Epithelial cell of esophagus (primary cell): ENCODE results near the gene NOX4.
"Not testable (repeated sequence)": the region's sequence is repeated elsewhere in the genome, so short reads cannot be mapped to it uniquely, and the experiment has no call there.

Source experiments
- DNase-seq: peaks from one replicate; pipeline ENCODE4 v3.0.0; 2010; ENCODE audit warnings: low read depth
- H3K4me3 ChIP-seq: 2 replicates; pipeline ENCODE4 v1.5.1; 2011; ENCODE audit warnings: mild to moderate bottlenecking, low read length, control low read depth
- TF ChIP-seq, protein P1 (sequence below): IDR thresholded peaks from 2 replicates; pipeline ENCODE4 v1.5.1; 2011; ENCODE audit warnings: low read depth, mild to moderate bottlenecking, low read length, control low read depth, inconsistent platforms; ENCODE audit not compliant: insufficient read depth; ENCODE audit errors: missing control alignments

Gene NOX4

DNA sequence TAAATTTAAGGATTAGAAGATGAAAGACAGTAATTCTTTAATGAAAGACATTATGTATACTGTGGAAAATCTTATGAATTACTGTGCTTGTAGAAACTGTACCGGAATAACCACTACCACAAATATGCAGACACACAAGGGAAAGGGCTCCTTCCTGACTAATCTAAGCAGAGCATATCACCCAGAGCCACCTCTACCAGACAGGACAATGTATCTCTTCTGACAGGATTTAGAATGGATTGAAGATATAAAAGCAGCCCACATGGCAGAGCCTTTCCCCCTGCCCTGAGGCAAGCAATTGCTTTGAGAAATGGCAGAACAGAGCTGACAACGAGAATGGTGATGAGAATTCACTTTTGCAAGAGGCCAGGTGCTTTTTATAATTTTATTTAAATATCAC, 144.1 kb downstream of the NOX4 start:
- peak; percentile 5 for DNase-seq
- no peak overlapping the region for H3K4me3 ChIP-seq
- TF ChIP-seq, protein P1, sequence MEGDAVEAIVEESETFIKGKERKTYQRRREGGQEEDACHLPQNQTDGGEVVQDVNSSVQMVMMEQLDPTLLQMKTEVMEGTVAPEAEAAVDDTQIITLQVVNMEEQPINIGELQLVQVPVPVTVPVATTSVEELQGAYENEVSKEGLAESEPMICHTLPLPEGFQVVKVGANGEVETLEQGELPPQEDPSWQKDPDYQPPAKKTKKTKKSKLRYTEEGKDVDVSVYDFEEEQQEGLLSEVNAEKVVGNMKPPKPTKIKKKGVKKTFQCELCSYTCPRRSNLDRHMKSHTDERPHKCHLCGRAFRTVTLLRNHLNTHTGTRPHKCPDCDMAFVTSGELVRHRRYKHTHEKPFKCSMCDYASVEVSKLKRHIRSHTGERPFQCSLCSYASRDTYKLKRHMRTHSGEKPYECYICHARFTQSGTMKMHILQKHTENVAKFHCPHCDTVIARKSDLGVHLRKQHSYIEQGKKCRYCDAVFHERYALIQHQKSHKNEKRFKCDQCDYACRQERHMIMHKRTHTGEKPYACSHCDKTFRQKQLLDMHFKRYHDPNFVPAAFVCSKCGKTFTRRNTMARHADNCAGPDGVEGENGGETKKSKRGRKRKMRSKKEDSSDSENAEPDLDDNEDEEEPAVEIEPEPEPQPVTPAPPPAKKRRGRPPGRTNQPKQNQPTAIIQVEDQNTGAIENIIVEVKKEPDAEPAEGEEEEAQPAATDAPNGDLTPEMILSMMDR: no peak

DNA sequence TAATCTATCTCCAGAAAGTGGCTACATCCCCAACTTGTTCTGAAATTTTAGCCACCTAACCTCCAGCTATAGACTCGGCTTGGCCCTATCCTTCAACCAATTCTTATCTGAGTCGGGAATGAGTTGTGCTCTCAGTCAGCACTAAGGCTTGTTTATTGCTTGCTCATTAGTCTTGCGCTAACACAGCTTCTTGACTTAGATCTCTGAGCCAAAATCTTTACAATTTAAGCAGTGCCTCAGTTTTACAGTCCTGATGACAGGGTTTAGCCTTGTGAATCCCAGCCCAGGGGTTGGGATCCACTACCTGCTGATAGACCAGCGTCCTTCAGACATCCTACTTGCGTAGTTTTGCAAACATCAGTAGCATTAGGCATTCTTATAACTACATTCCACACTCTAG, 144.6 kb downstream of the NOX4 start:
- TF ChIP-seq, protein P1: no peak
- DNase-seq: no peak
- no peak overlapping the region for H3K4me3 ChIP-seq

DNA sequence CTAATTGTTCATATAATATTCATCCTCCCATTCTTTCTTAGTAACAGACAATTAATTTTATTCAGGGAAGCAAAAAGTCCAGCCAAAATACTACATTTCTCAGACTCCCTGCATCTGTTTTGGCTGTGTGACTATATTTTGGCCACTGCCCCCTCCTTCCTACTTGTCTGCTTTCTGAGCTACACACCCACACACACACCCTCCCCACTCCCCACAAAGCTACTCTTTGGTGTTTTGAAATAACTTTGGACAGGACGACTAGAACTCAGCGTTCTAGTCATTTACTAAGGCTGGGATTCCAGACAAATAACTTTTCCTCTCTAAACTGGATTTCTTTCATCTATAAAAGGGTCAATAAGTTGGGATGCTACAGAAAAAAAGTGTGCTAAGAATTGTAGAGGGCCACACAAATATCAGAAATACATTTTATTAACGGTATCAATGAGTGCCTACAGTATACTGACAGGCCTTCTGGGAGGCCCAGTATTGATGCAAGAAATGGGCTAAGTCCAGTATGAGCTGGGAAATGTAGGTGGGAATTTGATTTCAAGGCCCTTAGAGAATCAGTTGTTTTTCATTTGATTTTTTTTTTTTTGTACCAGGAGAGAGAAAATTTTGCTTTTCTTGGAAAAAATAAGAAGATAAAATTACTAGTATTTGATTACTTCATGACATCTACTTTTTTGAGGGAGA, 148.1 kb downstream of the NOX4 start:
- H3K4me3 ChIP-seq, DNase-seq: not testable (repeated sequence)

DNA sequence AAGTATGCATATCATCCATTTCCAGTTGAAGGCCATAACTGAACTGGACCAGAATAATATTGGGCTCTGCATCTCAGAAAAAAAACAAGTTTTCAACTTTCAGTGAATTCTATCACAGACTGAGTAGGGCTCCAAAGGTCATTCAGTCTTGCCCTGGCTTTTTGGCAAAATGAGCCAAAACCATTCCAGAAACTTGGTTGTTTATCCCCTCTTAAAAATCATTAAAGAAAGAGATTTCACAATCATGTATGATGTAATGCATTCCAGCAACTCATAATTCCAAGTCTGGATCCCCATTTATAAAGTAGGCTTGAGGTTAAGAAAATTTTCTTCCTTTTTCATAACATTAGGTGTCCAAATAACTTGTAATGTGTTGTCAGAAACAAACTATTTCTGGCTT, 150.7 kb downstream of the NOX4 start:
- peak; percentile 23 for DNase-seq
- H3K4me3 ChIP-seq: not testable (repeated sequence)

DNA sequence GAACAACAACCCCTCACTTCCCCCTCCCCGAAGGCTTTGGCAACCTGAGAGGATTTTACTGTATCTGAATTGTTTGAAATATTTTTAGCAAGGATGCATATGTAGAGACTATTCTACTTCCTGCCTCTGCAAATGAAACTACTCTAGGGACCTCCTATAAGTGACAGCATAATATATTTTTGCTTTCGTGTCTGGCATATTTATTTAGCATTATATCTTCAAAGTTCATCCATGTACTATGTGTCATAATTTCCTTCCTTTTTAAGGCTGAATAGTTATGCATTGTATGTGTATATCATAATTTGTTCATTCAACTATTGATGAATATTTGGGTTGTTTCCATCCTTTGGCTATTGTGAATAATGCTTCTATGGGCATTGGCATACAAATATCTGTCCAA, 153.1 kb downstream of the NOX4 start:
- H3K4me3 ChIP-seq, DNase-seq: not testable (repeated sequence)

DNA sequence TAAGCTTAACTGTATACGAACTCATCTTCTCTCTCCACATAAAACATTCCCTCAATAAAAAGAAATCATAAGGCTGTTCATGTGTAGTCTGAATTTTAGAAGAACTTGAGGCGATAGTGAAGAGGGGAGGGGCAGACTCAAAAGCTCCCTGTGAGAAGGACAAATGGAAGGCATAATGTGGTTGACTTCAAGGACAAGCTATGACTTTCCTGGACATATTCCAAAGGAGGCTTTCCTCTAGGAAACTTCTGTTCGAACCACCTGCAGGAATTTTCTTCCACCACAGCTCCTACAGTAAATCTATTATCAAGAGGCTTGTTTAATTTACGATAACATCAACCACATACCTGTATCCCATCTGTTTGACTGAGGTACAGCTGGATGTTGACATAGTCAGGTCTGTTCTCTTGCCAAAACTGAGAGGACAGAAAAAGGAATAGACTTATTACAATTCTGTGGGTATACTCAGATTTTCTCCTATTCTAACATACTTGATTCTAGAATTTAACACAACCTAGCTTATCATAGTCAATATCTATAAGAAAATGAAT, 154.0 kb downstream of the NOX4 start:
- not testable (repeated sequence) for H3K4me3 ChIP-seq, DNase-seq

DNA sequence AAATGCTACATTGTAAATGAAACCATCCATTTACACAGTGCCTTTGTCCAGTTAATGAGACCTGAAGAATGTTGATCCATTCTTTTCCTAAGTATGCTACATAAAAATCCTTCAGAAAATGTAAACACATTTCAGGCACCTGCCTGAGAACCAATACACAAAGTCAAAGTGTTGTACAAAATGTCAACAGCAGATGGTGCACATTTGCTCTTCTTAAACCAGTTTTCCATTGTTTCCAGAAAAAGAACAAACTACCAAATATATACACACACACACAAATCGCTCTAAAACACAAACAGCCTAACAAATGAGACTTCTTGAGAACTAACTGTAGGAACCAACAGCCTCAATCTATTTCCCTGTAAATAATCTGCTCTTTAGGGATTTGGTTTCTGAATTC, 157.5 kb downstream of the NOX4 start:
- not testable (repeated sequence) for H3K4me3 ChIP-seq
- TF ChIP-seq, protein P1: peak; percentile 47
- peak; percentile 46 for DNase-seq

DNA sequence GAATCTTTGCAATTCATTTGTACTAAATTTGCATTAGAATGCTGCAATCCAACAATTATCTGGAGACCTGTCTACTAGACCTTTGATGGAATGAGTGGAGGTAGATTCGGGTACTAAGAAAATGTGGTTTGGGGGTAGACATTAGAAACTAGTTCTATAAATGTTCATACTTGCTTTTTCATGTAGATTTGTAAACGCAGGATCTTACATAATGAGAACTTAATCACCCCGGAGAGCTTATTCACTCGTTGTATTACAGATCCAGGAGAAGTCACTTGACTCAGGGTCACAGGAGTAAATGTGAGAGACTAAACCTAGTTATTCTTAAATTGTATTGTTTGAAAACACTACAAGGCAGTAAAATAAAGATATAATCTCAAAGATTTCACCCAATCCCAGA, 159.2 kb downstream of the NOX4 start:
- H3K4me3 ChIP-seq: not testable (repeated sequence)
- DNase-seq: peak; percentile 66

DNA sequence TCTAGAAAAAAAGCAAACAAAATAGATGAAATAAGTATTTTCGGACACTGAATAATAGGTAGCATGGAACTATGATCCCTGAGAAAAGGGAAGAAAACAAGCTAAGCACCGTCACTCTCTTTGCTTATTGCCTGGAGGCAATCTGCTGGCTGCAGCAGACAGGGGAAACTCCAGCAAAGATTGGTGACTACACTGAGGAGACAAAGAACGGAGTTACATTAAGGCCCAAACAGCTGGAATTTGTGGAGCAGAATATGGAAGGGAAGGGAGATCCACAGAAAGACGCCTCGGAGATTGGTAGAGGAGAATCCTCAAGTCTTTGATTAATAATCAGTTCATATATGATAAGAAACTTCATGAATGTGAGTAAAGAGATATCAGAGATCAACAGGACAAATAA, 163.3 kb downstream of the NOX4 start:
- TF ChIP-seq, protein P1: no peak
- peak; percentile 75 for DNase-seq
- H3K4me3 ChIP-seq: no peak overlapping the region

DNA sequence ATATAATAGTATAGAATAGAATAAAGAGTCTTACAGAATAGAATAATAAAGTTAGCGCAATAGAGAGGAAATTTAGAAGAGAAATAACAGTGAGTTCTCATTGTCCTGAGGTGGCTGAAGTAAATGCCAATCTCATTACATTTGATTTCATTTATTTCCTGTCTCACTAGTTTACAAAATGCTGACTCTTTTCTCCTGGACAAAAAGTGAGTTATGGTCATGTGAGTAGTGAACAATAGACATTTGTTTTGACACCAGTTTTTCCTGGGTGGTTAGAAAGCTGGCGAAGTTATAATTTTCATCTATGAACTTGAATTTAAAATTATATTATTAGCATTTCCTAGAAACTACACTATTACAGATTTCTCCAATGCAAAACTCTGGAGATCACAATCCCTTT, 169.8 kb downstream of the NOX4 start:
- H3K4me3 ChIP-seq: no peak overlapping the region
- TF ChIP-seq, protein P1: no peak
- DNase-seq: peak; percentile 55

DNA sequence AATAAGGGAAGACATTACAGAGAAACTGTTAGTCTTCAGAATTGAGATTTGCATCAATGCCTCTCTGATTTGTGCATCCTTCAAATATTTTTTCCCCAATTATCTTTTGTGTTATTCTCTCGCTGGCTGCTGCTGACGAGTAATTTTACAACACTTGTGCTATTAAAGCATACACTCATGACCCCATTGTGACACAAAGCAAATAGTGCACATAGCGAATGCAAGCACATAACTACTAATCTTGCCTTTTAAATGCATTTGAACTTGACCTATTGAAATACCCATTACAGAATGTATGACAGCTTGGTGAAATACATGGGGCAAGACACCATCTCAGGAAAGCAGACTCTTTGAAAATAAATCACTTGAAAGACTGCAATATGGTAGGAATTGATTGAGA, 180.6 kb downstream of the NOX4 start:
- not testable (repeated sequence) for H3K4me3 ChIP-seq, DNase-seq

DNA sequence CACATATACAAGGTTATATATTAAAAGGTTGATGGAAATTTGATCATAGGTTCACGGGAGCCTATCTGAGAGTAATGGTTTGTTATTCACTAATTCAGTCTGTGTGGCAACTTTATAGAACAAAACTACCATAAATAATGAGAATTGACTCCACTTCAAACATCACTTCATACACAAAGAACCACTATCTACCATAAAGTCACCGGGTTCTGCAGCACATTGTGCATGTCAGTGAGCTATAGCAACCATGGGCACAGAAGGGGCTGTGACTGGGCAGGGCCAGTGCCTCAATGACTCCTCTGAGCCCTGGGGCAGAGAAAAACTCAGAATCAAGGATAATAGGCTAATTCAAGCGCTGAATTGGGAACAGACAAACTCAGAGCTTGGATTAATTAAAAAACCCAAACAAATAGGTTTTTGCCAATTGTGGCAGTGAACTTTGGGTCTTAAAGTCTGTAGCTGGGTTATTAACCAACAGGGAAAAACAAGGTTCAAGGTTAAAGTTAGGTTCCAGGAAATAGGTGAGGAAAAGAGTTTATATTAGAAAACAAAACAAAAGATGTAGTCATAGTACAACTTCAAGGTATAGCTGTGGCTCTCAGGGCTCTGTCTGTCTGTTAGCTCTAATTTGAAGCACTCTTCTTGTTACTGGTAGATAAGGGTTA, 181.7 kb downstream of the NOX4 start:
- H3K4me3 ChIP-seq, DNase-seq: not testable (repeated sequence)

DNA sequence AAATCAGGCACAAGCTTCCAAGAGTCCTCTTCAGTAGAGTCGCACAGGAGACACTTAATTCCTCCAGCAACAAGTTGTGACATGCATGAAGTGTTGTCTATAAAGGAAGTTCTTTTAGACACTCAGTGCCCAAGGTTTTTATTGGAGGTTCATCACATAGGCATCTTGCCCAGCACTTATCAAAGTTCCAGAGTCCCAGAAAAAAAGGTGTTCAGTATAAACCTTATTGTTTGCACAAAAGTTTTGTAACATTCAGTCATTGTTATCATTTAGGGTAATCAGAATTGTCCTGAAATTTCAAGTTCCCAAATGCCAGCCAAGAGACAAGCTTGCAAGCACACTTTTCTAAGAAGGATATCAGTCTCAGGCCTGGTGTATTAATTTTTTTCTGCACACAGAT, 182.9 kb downstream of the NOX4 start:
- DNase-seq, H3K4me3 ChIP-seq: not testable (repeated sequence)
